ENCODE measurements around the gene SLC13A5. TPM values are rescaled to one million over a fixed set of nuclear protein-coding genes. Genes with fewer than 3 reads are reported as not detected.
"Not testable (repeated sequence)": the region's sequence is repeated elsewhere in the genome, so short reads cannot be mapped to it uniquely, and the experiment has no call there.

Gene SLC13A5
- total RNA-seq, 1 donor from 2014 or later: 1.3 TPM

DNA sequence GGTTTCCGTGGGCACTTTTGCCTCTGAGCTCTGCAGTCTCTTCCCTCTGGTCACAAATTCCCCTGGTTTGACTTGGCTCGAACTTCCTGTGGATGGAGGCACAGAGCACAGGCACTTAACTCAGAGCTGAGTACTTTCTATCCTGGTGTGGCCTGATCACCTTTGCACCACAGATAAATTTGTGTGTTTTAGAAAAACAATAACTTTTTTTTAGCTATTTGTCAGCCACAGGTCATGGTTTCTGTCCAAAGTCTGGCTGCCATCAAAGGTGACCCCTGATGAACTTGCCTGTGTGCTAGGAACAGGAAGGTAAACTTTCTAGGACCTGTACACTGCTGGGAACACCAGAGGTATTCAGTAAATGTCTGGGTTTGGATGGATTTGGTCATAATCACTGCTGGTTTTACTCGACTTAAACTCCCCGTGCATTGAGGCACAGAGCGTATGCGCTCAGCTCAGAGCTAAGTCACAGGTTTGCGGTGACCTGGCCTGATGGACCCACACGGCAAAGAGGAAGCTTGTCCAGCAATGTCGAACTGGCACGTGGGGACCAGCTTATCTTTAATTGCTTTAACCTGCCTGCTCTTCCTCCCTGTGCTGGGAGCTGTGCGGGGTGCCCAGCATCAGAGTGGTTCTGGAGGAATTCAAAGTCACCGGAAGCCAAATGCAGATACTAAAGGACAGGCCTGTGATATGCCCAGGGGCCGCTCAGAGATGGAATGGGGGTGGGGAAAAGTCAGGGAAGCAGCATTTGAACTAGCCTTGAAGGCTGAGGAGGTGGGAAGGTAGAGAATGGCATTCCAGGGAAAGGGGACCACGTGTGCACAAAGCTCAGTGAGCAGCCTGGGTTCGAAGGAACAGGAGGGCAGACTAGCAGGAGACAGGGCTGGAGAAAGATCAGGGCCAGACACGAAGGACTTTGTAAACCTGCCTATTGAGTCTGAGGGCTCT, 12.9 kb downstream of the SLC13A5 start:
- no peak for DNase-seq (ENCODE audit: low spot score)
- Mint-ChIP-seq H3K4me1 (ENCODE audit: unreplicated experiment) (peaks cover 3% of the 10 kb centered on the region), H3K4me3 (ENCODE audit: unreplicated experiment) (no peak overlapping the region), H3K27ac (ENCODE audit: unreplicated experiment) (no peak overlapping the region), H3K27me3 (ENCODE audit: unreplicated experiment) (peaks cover 10% of the 10 kb centered on the region), H3K9me3 (ENCODE audit: unreplicated experiment) (no peaks in the 10 kb centered on the region), H3K36me3 (ENCODE audit: low read depth, unreplicated experiment) (no peaks in the 10 kb centered on the region)
- TF ChIP-seq, protein P1, sequence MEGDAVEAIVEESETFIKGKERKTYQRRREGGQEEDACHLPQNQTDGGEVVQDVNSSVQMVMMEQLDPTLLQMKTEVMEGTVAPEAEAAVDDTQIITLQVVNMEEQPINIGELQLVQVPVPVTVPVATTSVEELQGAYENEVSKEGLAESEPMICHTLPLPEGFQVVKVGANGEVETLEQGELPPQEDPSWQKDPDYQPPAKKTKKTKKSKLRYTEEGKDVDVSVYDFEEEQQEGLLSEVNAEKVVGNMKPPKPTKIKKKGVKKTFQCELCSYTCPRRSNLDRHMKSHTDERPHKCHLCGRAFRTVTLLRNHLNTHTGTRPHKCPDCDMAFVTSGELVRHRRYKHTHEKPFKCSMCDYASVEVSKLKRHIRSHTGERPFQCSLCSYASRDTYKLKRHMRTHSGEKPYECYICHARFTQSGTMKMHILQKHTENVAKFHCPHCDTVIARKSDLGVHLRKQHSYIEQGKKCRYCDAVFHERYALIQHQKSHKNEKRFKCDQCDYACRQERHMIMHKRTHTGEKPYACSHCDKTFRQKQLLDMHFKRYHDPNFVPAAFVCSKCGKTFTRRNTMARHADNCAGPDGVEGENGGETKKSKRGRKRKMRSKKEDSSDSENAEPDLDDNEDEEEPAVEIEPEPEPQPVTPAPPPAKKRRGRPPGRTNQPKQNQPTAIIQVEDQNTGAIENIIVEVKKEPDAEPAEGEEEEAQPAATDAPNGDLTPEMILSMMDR (IDR thresholded peaks at IDR 0.05; ENCODE audit: unreplicated experiment): no peak

DNA sequence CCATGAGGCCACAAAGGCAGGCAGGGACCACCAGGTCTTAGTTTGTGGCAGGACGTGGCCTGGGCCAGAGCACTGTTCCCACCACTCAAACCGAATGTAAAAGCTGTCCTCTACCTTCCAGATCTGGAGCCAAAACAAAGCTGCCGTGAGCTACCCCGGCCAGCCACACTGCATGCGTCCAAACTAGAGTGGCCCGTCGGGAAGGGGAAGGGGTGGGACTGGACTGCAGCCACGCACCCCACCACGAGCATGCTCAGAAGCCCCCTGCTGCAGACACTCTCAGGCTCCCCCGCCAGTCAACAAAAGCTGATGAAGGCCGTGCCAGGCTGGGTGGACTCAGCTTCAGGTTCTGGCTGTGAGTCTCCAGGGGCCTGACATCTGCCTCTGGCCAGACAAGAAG, 15.2 kb downstream of the SLC13A5 start:
- TF ChIP-seq, protein P1 (IDR thresholded peaks at IDR 0.05; ENCODE audit: unreplicated experiment): no peak
- no peak for DNase-seq (ENCODE audit: low spot score)
- no peaks in the 10 kb centered on the region for H3K9me3 Mint-ChIP-seq (ENCODE audit: unreplicated experiment)
- peaks cover 3% of the 10 kb centered on the region for H3K4me1 Mint-ChIP-seq (ENCODE audit: unreplicated experiment)
- H3K27ac Mint-ChIP-seq (ENCODE audit: unreplicated experiment): no peak overlapping the region
- no peaks in the 10 kb centered on the region for H3K36me3 Mint-ChIP-seq (ENCODE audit: low read depth, unreplicated experiment)
- no peak overlapping the region for H3K4me3 Mint-ChIP-seq (ENCODE audit: unreplicated experiment)
- peaks cover 10% of the 10 kb centered on the region for H3K27me3 Mint-ChIP-seq (ENCODE audit: unreplicated experiment)

DNA sequence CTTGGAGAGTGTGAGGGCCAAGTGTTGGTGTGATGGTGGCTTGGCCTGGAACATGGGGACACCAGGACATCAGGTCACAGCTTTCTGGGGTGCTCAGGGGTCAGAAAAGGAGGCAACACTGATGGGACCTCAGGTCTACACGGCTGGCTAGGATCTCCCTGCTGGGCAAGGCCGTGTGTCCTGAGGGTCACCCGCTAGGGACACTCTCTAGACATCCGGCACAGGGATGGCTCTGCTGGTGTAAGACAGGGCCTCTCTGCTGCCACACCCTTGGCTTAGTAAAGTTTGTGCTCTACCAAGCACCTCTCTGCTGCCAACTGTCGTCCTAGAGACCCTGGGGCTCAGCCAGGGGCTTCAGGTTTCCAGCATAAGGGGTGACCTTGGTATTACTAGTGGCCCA, 16.3 kb downstream of the SLC13A5 start:
- Mint-ChIP-seq H3K4me3 (ENCODE audit: unreplicated experiment) (no peak overlapping the region), H3K9me3 (ENCODE audit: unreplicated experiment) (no peaks in the 10 kb centered on the region), H3K27ac (ENCODE audit: unreplicated experiment) (no peak overlapping the region), H3K36me3 (ENCODE audit: low read depth, unreplicated experiment) (no peaks in the 10 kb centered on the region), H3K27me3 (ENCODE audit: unreplicated experiment) (peaks cover 10% of the 10 kb centered on the region), H3K4me1 (ENCODE audit: unreplicated experiment) (peaks cover 3% of the 10 kb centered on the region)
- TF ChIP-seq, protein P1 (IDR thresholded peaks at IDR 0.05; ENCODE audit: unreplicated experiment): no peak
- DNase-seq (ENCODE audit: low spot score): no peak

DNA sequence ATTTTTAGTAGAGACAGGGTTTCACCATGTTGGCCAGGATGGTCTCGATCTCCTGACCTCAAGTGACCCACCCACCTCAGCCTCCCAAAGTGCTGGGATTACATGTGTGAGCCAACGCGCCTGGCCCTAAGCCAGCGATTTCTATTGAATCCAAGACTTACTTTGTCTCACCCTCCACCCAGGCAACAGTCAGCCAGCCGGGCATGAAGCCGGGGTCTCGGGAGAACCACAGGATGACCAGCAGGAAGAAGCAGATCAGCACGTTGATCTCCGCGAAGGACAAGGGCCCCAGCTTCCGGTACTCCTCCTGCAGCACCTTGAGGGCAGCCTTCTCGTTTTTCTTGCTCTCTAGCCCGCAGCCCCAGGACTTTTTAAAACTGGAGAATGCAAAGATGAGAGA, 17.6 kb downstream of the SLC13A5 start:
- TF ChIP-seq, protein P1 (IDR thresholded peaks at IDR 0.05; ENCODE audit: unreplicated experiment): no peak
- no peak overlapping the region for H3K4me3 Mint-ChIP-seq (ENCODE audit: unreplicated experiment)
- peaks cover 2% of the 10 kb centered on the region for H3K4me1 Mint-ChIP-seq (ENCODE audit: unreplicated experiment)
- H3K9me3 Mint-ChIP-seq (ENCODE audit: unreplicated experiment): no peaks in the 10 kb centered on the region
- DNase-seq (ENCODE audit: low spot score): no peak
- H3K27ac Mint-ChIP-seq (ENCODE audit: unreplicated experiment): no peak overlapping the region
- peaks cover 11% of the 10 kb centered on the region for H3K27me3 Mint-ChIP-seq (ENCODE audit: unreplicated experiment)
- no peaks in the 10 kb centered on the region for H3K36me3 Mint-ChIP-seq (ENCODE audit: low read depth, unreplicated experiment)

GRCh38 chr17:6695051-6695450, 18.1 kb downstream of the SLC13A5 start:
- no peaks in the 10 kb centered on the region for H3K36me3 Mint-ChIP-seq (ENCODE audit: low read depth, unreplicated experiment)
- DNase-seq (ENCODE audit: low spot score): no peak
- no peak overlapping the region for H3K4me3 Mint-ChIP-seq (ENCODE audit: unreplicated experiment)
- TF ChIP-seq, protein P1 (IDR thresholded peaks at IDR 0.05; ENCODE audit: unreplicated experiment): no peak
- no peaks in the 10 kb centered on the region for H3K9me3 Mint-ChIP-seq (ENCODE audit: unreplicated experiment)
- no peaks in the 10 kb centered on the region for H3K4me1 Mint-ChIP-seq (ENCODE audit: unreplicated experiment)
- peaks cover 11% of the 10 kb centered on the region for H3K27me3 Mint-ChIP-seq (ENCODE audit: unreplicated experiment)
- no peak overlapping the region for H3K27ac Mint-ChIP-seq (ENCODE audit: unreplicated experiment)

DNA sequence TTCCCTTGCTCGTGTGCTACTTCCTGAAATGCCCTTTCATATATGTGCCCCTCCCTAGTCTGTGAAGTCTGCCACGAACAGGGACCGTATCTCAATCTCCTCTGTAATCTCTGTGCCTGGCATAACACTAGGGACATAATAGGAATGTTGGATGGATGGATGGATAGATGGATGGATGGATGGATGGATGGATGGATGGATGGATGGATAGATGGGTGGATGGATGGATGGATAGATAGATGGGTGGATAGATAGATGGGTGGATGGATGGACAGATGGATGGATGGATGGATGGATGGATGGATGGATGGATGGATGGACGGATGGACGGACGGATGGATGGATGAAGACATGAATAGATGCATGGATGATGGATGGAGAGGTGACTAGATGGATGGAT, 21.2 kb downstream of the SLC13A5 start:
- DNase-seq (ENCODE audit: low spot score); H3K9me3 Mint-ChIP-seq (ENCODE audit: unreplicated experiment); H3K27me3 Mint-ChIP-seq (ENCODE audit: unreplicated experiment); H3K27ac Mint-ChIP-seq (ENCODE audit: unreplicated experiment); H3K36me3 Mint-ChIP-seq (ENCODE audit: low read depth, unreplicated experiment); H3K4me1 Mint-ChIP-seq (ENCODE audit: unreplicated experiment): not testable (repeated sequence)
- H3K4me3 Mint-ChIP-seq (ENCODE audit: unreplicated experiment): peak overlapping the region; percentile 10

All from endothelial cell (in vitro differentiated cells).